Measurements from ENCODE around the gene CXXC1. TPM values are rescaled to one million over a fixed set of nuclear protein-coding genes. Genes with fewer than 3 reads are reported as not detected.

Gene CXXC1
- total and polyA plus RNA-seq, 2 of the 8 experiments (the other 6 are each of a cell fraction or from before 2014, with no cell fraction given): 73.3 to 136 TPM

DNA sequence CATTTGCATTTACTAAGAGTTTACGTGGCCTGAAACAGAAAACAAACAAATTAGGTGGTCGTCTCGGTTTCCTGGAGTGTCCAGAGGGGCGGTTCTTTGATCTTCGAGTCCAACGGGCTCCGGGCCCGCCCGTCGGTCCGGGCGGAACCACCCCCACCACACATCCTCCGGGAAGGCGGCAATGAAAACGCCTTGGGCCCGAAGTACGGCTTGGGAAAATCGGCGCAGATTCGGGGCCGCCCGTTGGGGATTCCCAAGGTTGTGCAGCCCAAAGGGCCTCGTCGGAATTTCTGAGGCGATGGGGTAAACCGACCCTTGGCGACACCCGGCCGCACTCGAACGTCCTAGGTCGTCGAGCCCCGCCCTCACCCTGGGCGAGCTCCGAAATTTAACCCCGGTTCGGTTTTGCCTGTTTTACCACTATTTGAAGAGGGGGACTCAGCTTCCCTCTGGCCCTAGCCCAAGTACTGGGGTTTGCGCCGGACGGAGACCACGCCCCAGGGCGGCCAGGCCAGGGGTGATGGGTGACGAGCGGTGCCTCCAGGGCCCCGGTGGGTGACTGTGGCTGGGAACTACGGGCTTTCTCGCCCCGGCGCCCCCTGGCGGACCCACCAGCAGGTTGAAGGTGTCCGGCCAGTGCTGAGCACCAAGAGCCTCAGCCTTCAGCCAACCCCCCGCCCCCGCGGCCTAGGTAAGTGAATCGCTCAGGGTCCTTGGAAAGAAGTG is 19.3 kb downstream of the CXXC1 start (continued):
- TF ChIP-seq, protein P1, sequence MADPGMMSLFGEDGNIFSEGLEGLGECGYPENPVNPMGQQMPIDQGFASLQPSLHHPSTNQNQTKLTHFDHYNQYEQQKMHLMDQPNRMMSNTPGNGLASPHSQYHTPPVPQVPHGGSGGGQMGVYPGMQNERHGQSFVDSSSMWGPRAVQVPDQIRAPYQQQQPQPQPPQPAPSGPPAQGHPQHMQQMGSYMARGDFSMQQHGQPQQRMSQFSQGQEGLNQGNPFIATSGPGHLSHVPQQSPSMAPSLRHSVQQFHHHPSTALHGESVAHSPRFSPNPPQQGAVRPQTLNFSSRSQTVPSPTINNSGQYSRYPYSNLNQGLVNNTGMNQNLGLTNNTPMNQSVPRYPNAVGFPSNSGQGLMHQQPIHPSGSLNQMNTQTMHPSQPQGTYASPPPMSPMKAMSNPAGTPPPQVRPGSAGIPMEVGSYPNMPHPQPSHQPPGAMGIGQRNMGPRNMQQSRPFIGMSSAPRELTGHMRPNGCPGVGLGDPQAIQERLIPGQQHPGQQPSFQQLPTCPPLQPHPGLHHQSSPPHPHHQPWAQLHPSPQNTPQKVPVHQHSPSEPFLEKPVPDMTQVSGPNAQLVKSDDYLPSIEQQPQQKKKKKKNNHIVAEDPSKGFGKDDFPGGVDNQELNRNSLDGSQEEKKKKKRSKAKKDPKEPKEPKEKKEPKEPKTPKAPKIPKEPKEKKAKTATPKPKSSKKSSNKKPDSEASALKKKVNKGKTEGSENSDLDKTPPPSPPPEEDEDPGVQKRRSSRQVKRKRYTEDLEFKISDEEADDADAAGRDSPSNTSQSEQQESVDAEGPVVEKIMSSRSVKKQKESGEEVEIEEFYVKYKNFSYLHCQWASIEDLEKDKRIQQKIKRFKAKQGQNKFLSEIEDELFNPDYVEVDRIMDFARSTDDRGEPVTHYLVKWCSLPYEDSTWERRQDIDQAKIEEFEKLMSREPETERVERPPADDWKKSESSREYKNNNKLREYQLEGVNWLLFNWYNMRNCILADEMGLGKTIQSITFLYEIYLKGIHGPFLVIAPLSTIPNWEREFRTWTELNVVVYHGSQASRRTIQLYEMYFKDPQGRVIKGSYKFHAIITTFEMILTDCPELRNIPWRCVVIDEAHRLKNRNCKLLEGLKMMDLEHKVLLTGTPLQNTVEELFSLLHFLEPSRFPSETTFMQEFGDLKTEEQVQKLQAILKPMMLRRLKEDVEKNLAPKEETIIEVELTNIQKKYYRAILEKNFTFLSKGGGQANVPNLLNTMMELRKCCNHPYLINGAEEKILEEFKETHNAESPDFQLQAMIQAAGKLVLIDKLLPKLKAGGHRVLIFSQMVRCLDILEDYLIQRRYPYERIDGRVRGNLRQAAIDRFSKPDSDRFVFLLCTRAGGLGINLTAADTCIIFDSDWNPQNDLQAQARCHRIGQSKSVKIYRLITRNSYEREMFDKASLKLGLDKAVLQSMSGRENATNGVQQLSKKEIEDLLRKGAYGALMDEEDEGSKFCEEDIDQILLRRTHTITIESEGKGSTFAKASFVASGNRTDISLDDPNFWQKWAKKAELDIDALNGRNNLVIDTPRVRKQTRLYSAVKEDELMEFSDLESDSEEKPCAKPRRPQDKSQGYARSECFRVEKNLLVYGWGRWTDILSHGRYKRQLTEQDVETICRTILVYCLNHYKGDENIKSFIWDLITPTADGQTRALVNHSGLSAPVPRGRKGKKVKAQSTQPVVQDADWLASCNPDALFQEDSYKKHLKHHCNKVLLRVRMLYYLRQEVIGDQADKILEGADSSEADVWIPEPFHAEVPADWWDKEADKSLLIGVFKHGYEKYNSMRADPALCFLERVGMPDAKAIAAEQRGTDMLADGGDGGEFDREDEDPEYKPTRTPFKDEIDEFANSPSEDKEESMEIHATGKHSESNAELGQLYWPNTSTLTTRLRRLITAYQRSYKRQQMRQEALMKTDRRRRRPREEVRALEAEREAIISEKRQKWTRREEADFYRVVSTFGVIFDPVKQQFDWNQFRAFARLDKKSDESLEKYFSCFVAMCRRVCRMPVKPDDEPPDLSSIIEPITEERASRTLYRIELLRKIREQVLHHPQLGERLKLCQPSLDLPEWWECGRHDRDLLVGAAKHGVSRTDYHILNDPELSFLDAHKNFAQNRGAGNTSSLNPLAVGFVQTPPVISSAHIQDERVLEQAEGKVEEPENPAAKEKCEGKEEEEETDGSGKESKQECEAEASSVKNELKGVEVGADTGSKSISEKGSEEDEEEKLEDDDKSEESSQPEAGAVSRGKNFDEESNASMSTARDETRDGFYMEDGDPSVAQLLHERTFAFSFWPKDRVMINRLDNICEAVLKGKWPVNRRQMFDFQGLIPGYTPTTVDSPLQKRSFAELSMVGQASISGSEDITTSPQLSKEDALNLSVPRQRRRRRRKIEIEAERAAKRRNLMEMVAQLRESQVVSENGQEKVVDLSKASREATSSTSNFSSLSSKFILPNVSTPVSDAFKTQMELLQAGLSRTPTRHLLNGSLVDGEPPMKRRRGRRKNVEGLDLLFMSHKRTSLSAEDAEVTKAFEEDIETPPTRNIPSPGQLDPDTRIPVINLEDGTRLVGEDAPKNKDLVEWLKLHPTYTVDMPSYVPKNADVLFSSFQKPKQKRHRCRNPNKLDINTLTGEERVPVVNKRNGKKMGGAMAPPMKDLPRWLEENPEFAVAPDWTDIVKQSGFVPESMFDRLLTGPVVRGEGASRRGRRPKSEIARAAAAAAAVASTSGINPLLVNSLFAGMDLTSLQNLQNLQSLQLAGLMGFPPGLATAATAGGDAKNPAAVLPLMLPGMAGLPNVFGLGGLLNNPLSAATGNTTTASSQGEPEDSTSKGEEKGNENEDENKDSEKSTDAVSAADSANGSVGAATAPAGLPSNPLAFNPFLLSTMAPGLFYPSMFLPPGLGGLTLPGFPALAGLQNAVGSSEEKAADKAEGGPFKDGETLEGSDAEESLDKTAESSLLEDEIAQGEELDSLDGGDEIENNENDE (IDR thresholded peaks at IDR 0.05; ENCODE audit: insufficient replicate concordance, low read length): no peak
- no peak for TF ChIP-seq POU5F1 (IDR thresholded peaks at IDR 0.05; ENCODE audit: low read depth, low read length)
- TF ChIP-seq FOSL1 (IDR thresholded peaks at IDR 0.05; ENCODE audit: insufficient read depth, low read depth, low read length): no peak
- no peak for TF ChIP-seq CHD2 (IDR thresholded peaks at IDR 0.05; ENCODE audit: low read length)
- 0 out of 2 replicates have a peak, but pooled peaks have one; percentile 21 for TF ChIP-seq GABPA (IDR thresholded peaks at IDR 0.05; ENCODE audit: borderline replicate concordance, insufficient read depth, low read length)
- TF ChIP-seq, protein P2, sequence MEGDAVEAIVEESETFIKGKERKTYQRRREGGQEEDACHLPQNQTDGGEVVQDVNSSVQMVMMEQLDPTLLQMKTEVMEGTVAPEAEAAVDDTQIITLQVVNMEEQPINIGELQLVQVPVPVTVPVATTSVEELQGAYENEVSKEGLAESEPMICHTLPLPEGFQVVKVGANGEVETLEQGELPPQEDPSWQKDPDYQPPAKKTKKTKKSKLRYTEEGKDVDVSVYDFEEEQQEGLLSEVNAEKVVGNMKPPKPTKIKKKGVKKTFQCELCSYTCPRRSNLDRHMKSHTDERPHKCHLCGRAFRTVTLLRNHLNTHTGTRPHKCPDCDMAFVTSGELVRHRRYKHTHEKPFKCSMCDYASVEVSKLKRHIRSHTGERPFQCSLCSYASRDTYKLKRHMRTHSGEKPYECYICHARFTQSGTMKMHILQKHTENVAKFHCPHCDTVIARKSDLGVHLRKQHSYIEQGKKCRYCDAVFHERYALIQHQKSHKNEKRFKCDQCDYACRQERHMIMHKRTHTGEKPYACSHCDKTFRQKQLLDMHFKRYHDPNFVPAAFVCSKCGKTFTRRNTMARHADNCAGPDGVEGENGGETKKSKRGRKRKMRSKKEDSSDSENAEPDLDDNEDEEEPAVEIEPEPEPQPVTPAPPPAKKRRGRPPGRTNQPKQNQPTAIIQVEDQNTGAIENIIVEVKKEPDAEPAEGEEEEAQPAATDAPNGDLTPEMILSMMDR (IDR thresholded peaks at IDR 0.05; ENCODE audit: control extremely low read depth in 1 of 3, insufficient read depth in 1 of 3, low read depth in 1 of 3, low read length in 3 of 3): peak; percentile 82 to 86 (median 83)
- no peak for TF ChIP-seq TEAD4 (IDR thresholded peaks at IDR 0.05; ENCODE audit: low read depth, low read length)
- no peak for TF ChIP-seq BACH1 (IDR thresholded peaks at IDR 0.05; ENCODE audit: low read length)

Measured in H1 (cell line).